AG09319 (cell line): Measurements from ENCODE around the gene SRGAP3.

Experiments used
- DNase-seq: peaks from one replicate; pipeline ENCODE4 v3.0.0-alpha.2; 2010; ENCODE audit warnings: low read depth; ENCODE audit errors: extremely low read depth
- CTCF ChIP-seq: IDR thresholded peaks from 2 replicates; pipeline ENCODE4 v1.5.1; 2011; ENCODE audit warnings: low read depth, mild to moderate bottlenecking, inconsistent platforms, low read length, moderate library complexity

Gene SRGAP3

GRCh38 chr3:9209777-9210176, 39.7 kb downstream of the SRGAP3 start:
- no peak for DNase-seq
- no peak for TF ChIP-seq CTCF

GRCh38 chr3:9208605-9209152, 40.8 kb downstream of the SRGAP3 start:
- DNase-seq: no peak
- no peak for TF ChIP-seq CTCF

- no peak for DNase-seq
- no peak for TF ChIP-seq CTCF
These were observed 42.2 kb downstream of the SRGAP3 start for GRCh38 chr3:9207116-9207763.

- no peak for TF ChIP-seq CTCF
- no peak for DNase-seq
These were observed 43.2 kb downstream of the SRGAP3 start for GRCh38 chr3:9206287-9206686.

GRCh38 chr3:9205345-9206143, 43.9 kb downstream of the SRGAP3 start:
- TF ChIP-seq CTCF: no peak
- no peak for DNase-seq

- no peak for DNase-seq
These were observed 45.0 kb downstream of the SRGAP3 start for GRCh38 chr3:9204253-9204992.

More at GRCh38 chr3:9204253-9204992, 45.0 kb downstream of the SRGAP3 start:
- TF ChIP-seq CTCF: no peak
